ENCODE measurements around the gene CFAP74.

GRCh38 chr1:1973716-1974642 lies 29.6 kb downstream of the CFAP74 start:
- TF ChIP-seq CTCF (optimal IDR thresholded peaks at IDR 0.05 in 1 of 3, IDR thresholded peaks at IDR 0.05 in 1 of 3, conservative IDR thresholded peaks at IDR 0.05 in 1 of 3; ENCODE audit: extremely low read depth in 1 of 3, insufficient read depth in 2 of 3, low read length in 3 of 3) (no peak), EZH2 (IDR thresholded peaks at IDR 0.05; ENCODE audit: low read length) (no peak)
